HepG2 (cell line): Measurements from ENCODE around the gene TAS1R3. TPM values are rescaled to one million over a fixed set of nuclear protein-coding genes. Genes with fewer than 3 reads are reported as not detected.

Experiments
- ATAC-seq: fragments of 200-7000 bp; cut with Tn5 transposase; 3 replicates; pipeline ENCODE4 v1.9.1; 2020; ENCODE audit warnings: mild to moderate bottlenecking, moderate library complexity
- BruUV-seq: library from RNA; stranded (reverse); fragments of 400-500 nt; replicated peaks from 2 replicates; lab custom pipeline; 2021; lab: Mats Ljungman, UMichigan
- CTCF ChIA-PET: fragments of 300-600 bp; formaldehyde crosslinking; extraction: SDS; loops from one replicate; lab custom pipeline; 2021; ENCODE audit warnings: low total read pairs, inconsistent platforms, low intra/inter-chr PET ratio; lab: Yijun Ruan, JAX
- POLR2A ChIA-PET: fragments of 350-600 bp; sonication (Branson Sonifier 250); formaldehyde crosslinking; loops from one replicate; lab custom pipeline; 2020; ENCODE audit warnings: antibody characterized with exemption, inconsistent platforms; lab: Yijun Ruan, JAX
- DNase-seq: peaks from one replicate; pipeline ENCODE4 v3.0.0-alpha.2; 2015; ENCODE audit warnings: low spot score
- FAIRE-seq: peaks from 3 replicates; lab custom pipeline; 2011; peaks lifted over from hg19 to GRCh38; lab: Jason Lieb, UNC
- H2AFZ ChIP-seq: one replicate; pipeline ENCODE4 v1.6.1; 2011; ENCODE audit warnings: low read length, inconsistent platforms
- H3K27ac ChIP-seq: fragments of 300-600 bp; 3 replicates; pipeline ENCODE4 v1.8.0; 2011; ENCODE audit warnings: mixed run types, mild to moderate bottlenecking, mixed read lengths, low read length, inconsistent platforms; ENCODE audit not compliant: insufficient read depth; ENCODE audit errors: extremely low read length
- H3K27me3 ChIP-seq, 2 experiments: fragments of 200-600 bp in 1 of 2; 2 replicates in 1 of 2; 3 replicates in 1 of 2; pipeline versions ENCODE4 v1.6.0 to v1.8.0; 2011; ENCODE audit warnings: low read length in 2 of 2, mild to moderate bottlenecking in 2 of 2, moderate library complexity in 2 of 2, inconsistent platforms in 1 of 2; ENCODE audit not compliant: insufficient read depth in 2 of 2, control insufficient read depth in 1 of 2
- H3K36me3 ChIP-seq, 2 experiments: fragments of 200-600 bp in 1 of 2; replicated peaks in 1 of 2; 2 replicates in 1 of 2; 3 replicates in 1 of 2; pipeline versions ENCODE4 v1.5.1 to v1.8.0; 2011; ENCODE audit warnings: low read length in 2 of 2, inconsistent platforms in 1 of 2; ENCODE audit not compliant: insufficient read depth in 2 of 2, control insufficient read depth in 1 of 2
- H3K4me1 ChIP-seq: 2 replicates; pipeline ENCODE4 v1.5.1; 2012; ENCODE audit warnings: low read length, inconsistent platforms; ENCODE audit not compliant: insufficient read depth
- H3K4me2 ChIP-seq: 2 replicates; pipeline ENCODE4 v1.6.0; 2011; ENCODE audit warnings: low read depth, low read length, inconsistent platforms
- H3K4me3 ChIP-seq, 3 experiments: fragments of 200-600 bp in 1 of 3; sonication (generic), shearing (Covaris generic) in 1 of 3; replicated peaks in 1 of 3; 2 replicates each; pipeline ENCODE4 v1.5.1; 2011 to 2016; ENCODE audit warnings: low read length in 3 of 3, inconsistent platforms in 2 of 3, low read depth in 2 of 3, mild to moderate bottlenecking in 2 of 3, control low read depth in 1 of 3, mixed read lengths in 1 of 3; ENCODE audit not compliant: insufficient read depth in 1 of 3
- H3K79me2 ChIP-seq: one replicate; pipeline ENCODE4 v1.6.1; 2011; ENCODE audit warnings: low read length, inconsistent platforms; ENCODE audit not compliant: insufficient read depth
- H3K9ac ChIP-seq: 2 replicates; pipeline ENCODE4 v1.6.0; 2011; ENCODE audit warnings: mild to moderate bottlenecking, low read depth, low read length, inconsistent platforms; ENCODE audit not compliant: insufficient read depth
- H3K9me3 ChIP-seq: 2 replicates; pipeline ENCODE4 v1.5.1; 2012; ENCODE audit warnings: mild to moderate bottlenecking, low read length
- H4K20me1 ChIP-seq: 2 replicates; pipeline ENCODE4 v1.6.0; 2011; ENCODE audit warnings: inconsistent platforms, mild to moderate bottlenecking, low read length, moderate library complexity; ENCODE audit not compliant: insufficient read depth
- MYC ChIP-seq: sonication (generic); formaldehyde crosslinking; IDR thresholded peaks from 2 replicates; pipeline ENCODE4 v1.9.0; 2021; ENCODE audit warnings: missing genetic modification reagents, borderline replicate concordance
- RCOR2 ChIP-seq: IDR thresholded peaks from 2 replicates; pipeline ENCODE4 v1.6.1; 2016; ENCODE audit warnings: missing biosample characterization, missing genetic modification reagents
- ZFP36 ChIP-seq: fragments of 150-350 bp; IDR thresholded peaks from 2 replicates; pipeline ENCODE4 v1.6.1; 2018; ENCODE audit warnings: borderline replicate concordance, low read length, low read depth; ENCODE audit not compliant: partially characterized antibody
- WGBS: methylation state at CpG from one replicate; pipeline ENCODE4 v1.1.6; 2017; ENCODE audit warnings: low lambda C conversion rate; 5-methylcytosine and 5-hydroxymethylcytosine counted together
- in situ Hi-C: cut with HindIII; loops from 2 replicates; pipeline ENCODE4 v1.10.0; 2017; ENCODE audit warnings: low pct_unique_long_range_greater_than_20kb; ENCODE audit not compliant: extremely low pct_ligation_motif_present
- intact Hi-C: fragments of 100-400 bp; cut with micrococcal nuclease; formaldehyde crosslinking; loops from one replicate; pipeline ENCODE4 v1.10.0; 2022; ENCODE audit not compliant: unreplicated experiment
- polyA plus RNA-seq, 8 experiments: library from polyadenylated mRNA; depleted of rRNA in 3 of 8; stranded (reverse) in 7 of 8; unstranded in 1 of 8; fragments of >200 nt; fragmentation: Illumina TruSeq in 4 of 8; extraction: Trizol in 4 of 8; gene quantifications; 2 replicates each; pipeline versions ENCODE4 v1.2.1 to v1.2.3, GENCODE V29; 2011 to 2016; ENCODE audit warnings: low read depth in 4 of 8, missing spikeins in 1 of 8, mixed read lengths in 1 of 8; ENCODE audit not compliant: insufficient read depth in 1 of 8
- total RNA-seq, 5 experiments: library from RNA; depleted of rRNA; stranded (reverse); fragments of >200 nt; fragmentation: Illumina TruSeq; extraction: Trizol; gene quantifications; 2 replicates each; pipeline ENCODE4 v1.2.3, GENCODE V29; 2016; ENCODE audit warnings: low read depth in 1 of 5
- TF ChIP-seq, protein P1 (sequence below): sonication (generic); formaldehyde crosslinking; IDR thresholded peaks from 2 replicates; pipeline ENCODE4 v1.4.0; 2020; ENCODE audit warnings: mild to moderate bottlenecking, missing genetic modification reagents

TAS1R3 gene
- total and polyA plus RNA-seq, 2 of the 13 experiments (the other 11 are each of a cell fraction or from before 2014, with no cell fraction given), result 0.13 to 0.15 TPM

DNA sequence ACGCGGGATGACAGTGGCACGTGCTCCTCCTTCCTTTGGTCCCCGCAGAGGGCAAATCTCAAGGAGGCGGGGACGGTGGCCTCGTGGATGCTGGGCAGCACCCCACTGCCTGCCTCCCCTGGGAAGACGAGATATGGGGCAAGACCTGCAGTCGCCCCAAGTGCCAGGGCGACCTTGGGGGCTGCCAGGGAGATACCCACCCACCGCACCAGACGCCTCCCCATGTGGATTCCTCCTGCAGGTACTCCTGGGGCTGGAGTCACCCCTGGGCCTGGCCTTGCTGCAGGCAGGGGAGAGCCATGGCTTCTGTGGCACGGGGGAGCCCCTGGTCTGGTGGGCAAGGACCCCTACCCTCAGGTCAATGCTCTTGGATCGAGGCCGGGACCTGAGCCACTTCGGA is 49.8 kb downstream of the TAS1R3 start:
- Histone ChIP-seq H3K9ac (no peak overlapping the region), H4K20me1 (no peaks in the 10 kb centered on the region), H3K79me2 (no peaks in the 10 kb centered on the region), H3K27ac (no peak overlapping the region), H2AFZ (no peak overlapping the region), H3K4me1 (peaks cover 37% of the 10 kb centered on the region), H3K4me2 (no peak overlapping the region), H3K36me3 (peaks cover 2 to 3% of the 10 kb centered on the region in 2 experiments; a peak in 4 of 5 replicates), H3K9me3 (no peaks in the 10 kb centered on the region), H3K27me3 (no peaks in the 10 kb centered on the region), H3K4me3 (no peak overlapping the region)
- 100% methylated on average over 3 of the region's 16 CpGs for WGBS
- no peak for DNase-seq
- in situ Hi-C loops, result no loop called here
- ChIA-PET CTCF (no interaction called here), POLR2A (no interaction called here)
- intact Hi-C loops, result no loop called here
- FAIRE-seq, result no peak
- BruUV-seq, result no TSS peak
- no peak for ATAC-seq
- TF ChIP-seq ZFP36 (no peak), MYC (CRISPR knock-in tag) (no peak), RCOR2 (CRISPR knock-in tag) (no peak)
- TF ChIP-seq, protein P1, sequence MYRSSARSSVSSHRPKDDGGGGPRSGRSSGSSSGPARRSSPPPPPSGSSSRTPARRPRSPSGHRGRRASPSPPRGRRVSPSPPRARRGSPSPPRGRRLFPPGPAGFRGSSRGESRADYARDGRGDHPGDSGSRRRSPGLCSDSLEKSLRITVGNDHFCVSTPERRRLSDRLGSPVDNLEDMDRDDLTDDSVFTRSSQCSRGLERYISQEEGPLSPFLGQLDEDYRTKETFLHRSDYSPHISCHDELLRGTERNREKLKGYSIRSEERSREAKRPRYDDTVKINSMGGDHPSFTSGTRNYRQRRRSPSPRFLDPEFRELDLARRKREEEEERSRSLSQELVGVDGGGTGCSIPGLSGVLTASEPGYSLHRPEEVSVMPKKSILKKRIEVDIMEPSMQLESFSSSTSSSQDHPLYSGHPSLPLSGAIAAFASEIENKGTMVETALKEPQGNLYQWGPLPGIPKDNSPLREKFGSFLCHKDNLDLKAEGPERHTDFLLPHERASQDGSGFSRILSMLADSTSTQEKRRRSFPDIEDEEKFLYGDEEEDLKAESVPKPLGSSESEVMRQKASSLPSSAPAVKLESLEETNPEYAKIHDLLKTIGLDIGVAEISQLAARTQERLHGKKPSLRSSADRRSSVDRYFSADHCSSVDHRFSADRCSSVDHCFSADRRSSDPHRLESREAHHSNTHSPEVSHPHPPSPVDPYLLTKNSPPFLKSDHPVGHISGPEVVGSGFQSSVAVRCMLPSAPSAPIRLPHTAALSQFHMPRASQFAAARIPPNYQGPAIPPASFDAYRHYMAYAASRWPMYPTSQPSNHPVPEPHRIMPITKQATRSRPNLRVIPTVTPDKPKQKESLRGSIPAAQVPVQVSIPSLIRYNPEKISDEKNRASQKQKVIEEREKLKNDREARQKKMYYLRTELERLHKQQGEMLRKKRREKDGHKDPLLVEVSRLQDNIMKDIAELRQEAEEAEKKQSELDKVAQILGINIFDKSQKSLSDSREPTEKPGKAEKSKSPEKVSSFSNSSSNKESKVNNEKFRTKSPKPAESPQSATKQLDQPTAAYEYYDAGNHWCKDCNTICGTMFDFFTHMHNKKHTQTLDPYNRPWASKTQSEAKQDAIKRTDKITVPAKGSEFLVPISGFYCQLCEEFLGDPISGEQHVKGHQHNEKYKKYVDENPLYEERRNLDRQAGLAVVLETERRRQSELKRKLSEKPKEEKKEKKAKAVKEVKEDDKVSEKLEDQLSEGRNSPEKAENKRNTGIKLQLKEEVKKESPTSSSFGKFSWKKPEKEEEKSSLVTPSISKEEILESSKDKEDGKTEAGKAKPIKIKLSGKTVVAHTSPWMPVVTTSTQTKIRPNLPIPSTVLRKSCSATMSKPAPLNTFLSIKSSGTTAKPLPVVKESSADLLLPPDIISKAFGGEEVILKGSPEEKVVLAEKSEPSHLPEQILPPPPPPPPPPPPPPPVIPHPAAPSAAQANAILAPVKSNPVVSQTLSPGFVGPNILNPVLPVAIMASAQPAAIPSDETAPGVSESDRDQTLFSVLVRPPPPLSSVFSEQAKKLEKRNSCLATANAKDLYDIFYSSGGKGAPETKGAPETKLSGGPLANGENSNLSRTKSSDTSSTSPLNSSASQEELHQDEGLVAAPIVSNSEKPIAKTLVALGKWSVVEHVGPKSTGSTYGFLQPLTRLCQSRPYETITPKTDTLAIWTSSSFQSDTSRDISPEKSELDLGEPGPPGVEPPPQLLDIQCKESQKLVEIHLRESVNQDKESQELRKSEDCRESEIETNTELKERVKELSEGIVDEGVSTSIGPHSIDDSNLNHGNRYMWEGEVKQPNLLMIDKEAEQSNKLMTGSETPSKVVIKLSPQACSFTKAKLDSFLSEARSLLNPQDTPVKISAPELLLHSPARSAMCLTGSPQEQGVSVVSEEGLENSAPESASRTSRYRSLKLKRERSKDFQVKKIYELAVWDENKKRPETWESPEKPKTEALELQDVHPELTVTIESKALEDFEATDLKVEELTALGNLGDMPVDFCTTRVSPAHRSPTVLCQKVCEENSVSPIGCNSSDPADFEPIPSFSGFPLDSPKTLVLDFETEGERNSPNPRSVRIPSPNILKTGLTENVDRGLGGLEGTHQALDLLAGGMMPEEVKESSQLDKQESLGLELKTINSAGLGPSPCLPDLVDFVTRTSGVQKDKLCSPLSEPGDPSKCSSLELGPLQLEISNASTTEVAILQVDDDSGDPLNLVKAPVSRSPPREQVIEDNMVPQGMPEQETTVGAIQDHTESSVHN, result no peak
